GM12892 (cell line): ENCODE measurements around the gene SLC66A1.

Experiments used
- DNase-seq: peaks from one replicate; pipeline ENCODE4 v3.0.0; 2011; ENCODE audit not compliant: insufficient read length
- FAIRE-seq: peaks from 2 replicates; lab custom pipeline; 2011; peaks lifted over from hg19 to GRCh38; lab: Jason Lieb, UNC
- POLR2A ChIP-seq: IDR thresholded peaks from 2 replicates; pipeline ENCODE4 v1.6.1; 2011; ENCODE audit warnings: low read depth, low read length, control low read depth
- POLR2AphosphoS5 ChIP-seq: IDR thresholded peaks from 2 replicates; pipeline ENCODE4 v1.6.1; 2011; ENCODE audit warnings: low read depth, low read length, control low read depth
- TAF1 ChIP-seq: IDR thresholded peaks from 2 replicates; pipeline ENCODE4 v1.6.1; 2011; ENCODE audit warnings: low read depth, mild to moderate bottlenecking, control low read depth, low read length, borderline replicate concordance

SLC66A1 gene

GRCh38 chr1:19352839-19353238, 40.7 kb downstream of the SLC66A1 start:
- DNase-seq: no peak
- TF ChIP-seq POLR2AphosphoS5 (no peak), TAF1 (no peak), POLR2A (no peak)
- FAIRE-seq: no peak

- DNase-seq (no peak), FAIRE-seq (no peak)
- TF ChIP-seq TAF1 (no peak), POLR2A (no peak), POLR2AphosphoS5 (no peak)
Measured at GRCh38 chr1:19353596-19353995, 41.5 kb downstream of the SLC66A1 start.

GRCh38 chr1:19354531-19354981, 42.4 kb downstream of the SLC66A1 start:
- no peak for FAIRE-seq
- no peak for TF ChIP-seq POLR2A
- TF ChIP-seq POLR2AphosphoS5: no peak
- no peak for TF ChIP-seq TAF1
- no peak for DNase-seq

- no peak for TF ChIP-seq POLR2AphosphoS5
- TF ChIP-seq TAF1: no peak
- TF ChIP-seq POLR2A: no peak
- FAIRE-seq: no peak
- no peak for DNase-seq
Measured at GRCh38 chr1:19356266-19356665, 44.1 kb downstream of the SLC66A1 start.

- no peak for FAIRE-seq
- no peak for DNase-seq
- TF ChIP-seq POLR2AphosphoS5 (no peak), TAF1 (no peak), POLR2A (no peak)
Measured at GRCh38 chr1:19357299-19357986, 45.3 kb downstream of the SLC66A1 start.

- TF ChIP-seq POLR2A: no peak
- TF ChIP-seq TAF1: no peak
- TF ChIP-seq POLR2AphosphoS5: no peak
- DNase-seq (no peak), FAIRE-seq (no peak)
Measured at GRCh38 chr1:19358710-19359109, 46.6 kb downstream of the SLC66A1 start.

- TF ChIP-seq POLR2AphosphoS5: no peak
- no peak for TF ChIP-seq POLR2A
- TF ChIP-seq TAF1: no peak
- DNase-seq: no peak
- no peak for FAIRE-seq
Measured at GRCh38 chr1:19359357-19359756, 47.2 kb downstream of the SLC66A1 start.

- FAIRE-seq: no peak
- no peak for DNase-seq
- TF ChIP-seq POLR2A: no peak
- TF ChIP-seq POLR2AphosphoS5: no peak
- TF ChIP-seq TAF1: no peak
Measured at GRCh38 chr1:19360016-19360415, 47.9 kb downstream of the SLC66A1 start.

GRCh38 chr1:19360432-19360831, 48.3 kb downstream of the SLC66A1 start:
- no peak for FAIRE-seq
- no peak for DNase-seq
- TF ChIP-seq POLR2A (no peak), TAF1 (no peak), POLR2AphosphoS5 (no peak)

- no peak for TF ChIP-seq TAF1
- no peak for TF ChIP-seq POLR2A
- no peak for TF ChIP-seq POLR2AphosphoS5
- DNase-seq: no peak
- FAIRE-seq: no peak
Measured at GRCh38 chr1:19360843-19361610, 48.9 kb downstream of the SLC66A1 start.

- TF ChIP-seq TAF1 (no peak), POLR2AphosphoS5 (no peak), POLR2A (no peak)
- FAIRE-seq: no peak
Measured at GRCh38 chr1:19361611-19362147, 49.6 kb downstream of the SLC66A1 start.

More at GRCh38 chr1:19361611-19362147, 49.6 kb downstream of the SLC66A1 start:
- no peak for DNase-seq
